OCI-LY7 (cell line): ENCODE results near the gene TARS3. TPM values are rescaled to one million over a fixed set of nuclear protein-coding genes. Genes with fewer than 3 reads are reported as not detected.

ENCODE experiments used
- BruUV-seq: library from RNA; stranded (reverse); fragments of 400-500 nt; replicated peaks from 2 replicates; lab custom pipeline; 2021; lab: Mats Ljungman, UMichigan
- CTCF ChIA-PET: fragments of 300-600 bp; sonication (Branson Sonifier 250); formaldehyde crosslinking; loops from one replicate; lab custom pipeline; 2022; ENCODE audit warnings: antibody characterized with exemption; ENCODE audit not compliant: unreplicated experiment; lab: Charles Lee
- POLR2A ChIA-PET: fragments of 300-600 bp; sonication (Branson Sonifier 250); formaldehyde crosslinking; loops from one replicate; lab custom pipeline; 2022; ENCODE audit warnings: antibody characterized with exemption; lab: Charles Lee
- DNase-seq: peaks from one replicate; pipeline ENCODE4 v3.0.0-alpha.2; 2015; ENCODE audit warnings: low spot score
- H2AFZ ChIP-seq: fragments of 200-600 bp; sonication (generic), shearing (Covaris generic); 2 replicates; pipeline ENCODE4 v1.6.1; 2014; ENCODE audit warnings: mild to moderate bottlenecking, antibody characterized with exemption, low read length, moderate library complexity
- H3K27ac ChIP-seq: fragments of 200-600 bp; sonication (generic); 2 replicates; pipeline ENCODE4 v1.5.1; 2014; ENCODE audit warnings: mixed run types, low read depth, mild to moderate bottlenecking, moderate library complexity, low read length, inconsistent platforms; ENCODE audit not compliant: poor library complexity, severe bottlenecking
- H3K36me3 ChIP-seq: fragments of 200-600 bp; sonication (generic); 2 replicates; pipeline ENCODE4 v1.6.1; 2014; ENCODE audit warnings: mild to moderate bottlenecking, antibody characterized with exemption, low read length, moderate library complexity, mixed read lengths; ENCODE audit not compliant: insufficient read depth
- H3K4me1 ChIP-seq: fragments of 200-600 bp; sonication (generic); 2 replicates; pipeline ENCODE4 v1.5.1; 2014; ENCODE audit warnings: mild to moderate bottlenecking, low read length; ENCODE audit not compliant: insufficient read depth, poor library complexity, severe bottlenecking
- H3K4me2 ChIP-seq: fragments of 200-600 bp; sonication (generic); 2 replicates; pipeline ENCODE4 v1.6.1; 2014; ENCODE audit warnings: mild to moderate bottlenecking, low read length
- H3K4me3 ChIP-seq: fragments of 200-600 bp; sonication (generic); 2 replicates; pipeline ENCODE4 v1.5.1; 2014; ENCODE audit warnings: mild to moderate bottlenecking, low read depth, low read length; ENCODE audit not compliant: poor library complexity, severe bottlenecking
- H3K79me2 ChIP-seq: fragments of 200-600 bp; sonication (generic); 2 replicates; pipeline ENCODE4 v1.6.1; 2016; ENCODE audit warnings: low read depth, mild to moderate bottlenecking, low read length, moderate library complexity, mixed read lengths; ENCODE audit not compliant: insufficient read depth
- H3K9me2 ChIP-seq: fragments of 200-600 bp; sonication (generic); 2 replicates; pipeline ENCODE4 v1.6.1; 2016; ENCODE audit warnings: mild to moderate bottlenecking, low read length, mixed read lengths; ENCODE audit not compliant: insufficient read depth
- H3K9me3 ChIP-seq: fragments of 200-600 bp; sonication (generic); 2 replicates; pipeline ENCODE4 v1.6.1; 2014; ENCODE audit warnings: mild to moderate bottlenecking, mixed run types, low read length, mixed read lengths
- H4K20me1 ChIP-seq: fragments of 200-600 bp; sonication (generic); 2 replicates; pipeline ENCODE4 v1.6.1; 2014; ENCODE audit warnings: mild to moderate bottlenecking, antibody characterized with exemption, low read length, moderate library complexity, mixed read lengths; ENCODE audit not compliant: insufficient read depth
- CTCF ChIP-seq: fragments of 200-600 bp; sonication (generic); conservative IDR thresholded peaks from 2 replicates; pipeline ENCODE4 v1.5.1; 2014; ENCODE audit warnings: mild to moderate bottlenecking, antibody characterized with exemption, low read length, moderate library complexity, mixed read lengths
- EZH2phosphoT487 ChIP-seq: fragments of 200-600 bp; sonication (generic); IDR thresholded peaks from 2 replicates; pipeline ENCODE4 v1.6.1; 2018; ENCODE audit warnings: low read depth, borderline replicate concordance, mild to moderate bottlenecking, mixed run types, antibody characterized with exemption, low read length, moderate library complexity, mixed read lengths
- intact Hi-C: fragments of 100-400 bp; cut with micrococcal nuclease; formaldehyde crosslinking; loops from one replicate; pipeline ENCODE4 v1.10.0; 2022; ENCODE audit not compliant: unreplicated experiment
- total RNA-seq, 2 experiments: library from RNA; depleted of rRNA in 1 of 2; stranded (reverse); fragments of >200 nt in 1 of 2; shearing (Covaris generic) in 1 of 2; gene quantifications; 2 replicates each; pipeline ENCODE4 v1.2.3, GENCODE V29; 2014 to 2022

TARS3 gene
- total RNA-seq, 2 experiments from 2014 or later = 7.1 to 11.0 TPM

DNA sequence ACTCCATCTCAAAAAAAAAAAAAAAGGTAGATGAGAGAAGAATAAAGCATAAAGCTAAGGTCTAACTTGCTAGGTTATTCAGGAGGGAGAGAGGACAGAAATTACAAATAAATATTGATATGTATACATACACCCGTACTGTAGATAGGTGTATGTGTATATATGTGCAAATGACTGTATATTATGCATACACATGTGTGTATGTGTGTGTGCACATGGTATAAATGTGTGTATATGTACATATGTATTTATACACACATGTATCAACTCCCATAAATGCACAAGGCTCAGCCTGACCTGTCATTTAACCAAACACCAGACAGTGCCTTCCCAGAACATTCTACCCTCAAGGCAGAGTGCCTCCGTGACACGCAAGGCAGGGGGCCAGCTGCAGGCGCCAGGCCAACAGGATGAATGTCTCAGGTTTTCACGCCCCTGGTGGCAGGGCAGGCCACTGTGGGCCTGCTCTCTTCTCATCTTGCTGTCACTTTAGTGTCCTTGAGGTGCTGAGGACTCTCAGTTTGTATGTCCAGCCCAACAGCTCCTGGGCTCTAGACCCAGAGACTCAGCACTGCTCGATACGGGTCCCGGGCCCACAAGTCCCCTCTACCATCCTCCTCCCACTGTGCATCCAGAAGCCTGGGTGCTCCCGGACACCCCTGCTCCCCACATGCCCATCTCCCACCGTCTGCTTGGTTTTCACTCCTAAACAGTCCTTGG lies 112.5 kb downstream of the TARS3 start:
- intact Hi-C loops = no loop called here
- Histone ChIP-seq H3K4me1 (no peaks in the 10 kb centered on the region), H2AFZ (no peak overlapping the region), H3K4me2 (no peak overlapping the region), H3K9me3 (no peaks in the 10 kb centered on the region), H3K9me2 (no peaks in the 10 kb centered on the region), H4K20me1 (no peaks in the 10 kb centered on the region), H3K36me3 (no peaks in the 10 kb centered on the region), H3K79me2 (no peaks in the 10 kb centered on the region), H3K27ac (no peak overlapping the region), H3K4me3 (no peak overlapping the region)
- ChIA-PET POLR2A (no interaction called here), CTCF (no interaction called here)
- no TSS peak for BruUV-seq
- DNase-seq = no peak
- TF ChIP-seq CTCF = no peak
- no peak for TF ChIP-seq EZH2phosphoT487

GRCh38 chr15:101611007-101611406 lies 113.3 kb downstream of the TARS3 start:
- no peak overlapping the region for H3K27ac ChIP-seq

More at GRCh38 chr15:101611007-101611406, 113.3 kb downstream of the TARS3 start:
- intact Hi-C loops = no loop called here
- no peak for DNase-seq
- no peaks in the 10 kb centered on the region for H3K4me1 ChIP-seq
- TF ChIP-seq CTCF (no peak), EZH2phosphoT487 (no peak)
- no TSS peak for BruUV-seq
- ChIA-PET CTCF (no interaction called here), POLR2A (no interaction called here)
- no peaks in the 10 kb centered on the region for H3K9me3 ChIP-seq
- H2AFZ ChIP-seq = no peak overlapping the region
- H3K36me3 ChIP-seq = no peaks in the 10 kb centered on the region
- H3K4me3 ChIP-seq = no peak overlapping the region
- no peaks in the 10 kb centered on the region for H4K20me1 ChIP-seq
- no peaks in the 10 kb centered on the region for H3K9me2 ChIP-seq
- no peak overlapping the region for H3K4me2 ChIP-seq
- H3K79me2 ChIP-seq = no peaks in the 10 kb centered on the region
